Measurements from ENCODE around the gene PAF1. TPM values are rescaled to one million over a fixed set of nuclear protein-coding genes. Genes with fewer than 3 reads are reported as not detected.

Gene PAF1
- total and polyA plus RNA-seq, 2 of the 13 experiments (the other 11 are each of a cell fraction or from before 2014, with no cell fraction given) = 30.2 to 31.1 TPM

DNA sequence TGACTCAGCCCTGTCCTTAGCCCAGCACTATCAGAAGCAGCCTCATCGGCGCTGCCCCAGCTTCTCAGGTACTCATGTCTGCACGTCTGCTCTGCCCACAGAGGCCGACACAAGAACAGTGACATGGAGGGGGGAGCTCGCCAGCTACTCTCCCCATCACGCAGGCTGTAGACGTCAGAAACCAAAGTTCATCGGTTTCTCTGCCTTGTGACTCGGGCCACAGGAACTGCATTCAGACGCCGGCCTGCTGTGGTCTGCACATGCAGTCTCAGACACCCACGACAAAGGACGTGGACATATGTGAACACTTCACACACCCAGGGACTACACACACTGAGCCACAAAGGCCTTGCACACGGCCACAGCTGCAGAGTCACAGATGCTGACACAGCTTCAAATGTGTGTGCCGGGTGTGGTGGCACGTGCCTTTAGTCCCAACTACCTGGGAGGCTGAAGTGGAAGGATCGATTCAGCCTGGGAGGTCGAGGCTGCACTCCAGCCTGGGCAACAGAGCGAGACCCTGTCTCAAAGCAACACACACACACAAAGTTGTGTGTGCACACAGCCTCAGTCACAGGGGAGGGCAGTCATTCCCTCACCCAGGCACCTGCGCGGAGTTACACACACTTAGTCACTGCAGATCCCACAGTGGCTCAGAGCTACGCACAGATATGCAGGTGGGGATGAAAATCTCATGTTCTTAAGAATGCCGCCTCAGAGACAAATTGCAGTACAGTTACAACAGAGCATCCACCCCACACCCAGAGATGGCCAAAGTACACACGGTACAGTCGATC is 10.8 kb upstream of the PAF1 start (continued):
- TF ChIP-seq, protein P1, sequence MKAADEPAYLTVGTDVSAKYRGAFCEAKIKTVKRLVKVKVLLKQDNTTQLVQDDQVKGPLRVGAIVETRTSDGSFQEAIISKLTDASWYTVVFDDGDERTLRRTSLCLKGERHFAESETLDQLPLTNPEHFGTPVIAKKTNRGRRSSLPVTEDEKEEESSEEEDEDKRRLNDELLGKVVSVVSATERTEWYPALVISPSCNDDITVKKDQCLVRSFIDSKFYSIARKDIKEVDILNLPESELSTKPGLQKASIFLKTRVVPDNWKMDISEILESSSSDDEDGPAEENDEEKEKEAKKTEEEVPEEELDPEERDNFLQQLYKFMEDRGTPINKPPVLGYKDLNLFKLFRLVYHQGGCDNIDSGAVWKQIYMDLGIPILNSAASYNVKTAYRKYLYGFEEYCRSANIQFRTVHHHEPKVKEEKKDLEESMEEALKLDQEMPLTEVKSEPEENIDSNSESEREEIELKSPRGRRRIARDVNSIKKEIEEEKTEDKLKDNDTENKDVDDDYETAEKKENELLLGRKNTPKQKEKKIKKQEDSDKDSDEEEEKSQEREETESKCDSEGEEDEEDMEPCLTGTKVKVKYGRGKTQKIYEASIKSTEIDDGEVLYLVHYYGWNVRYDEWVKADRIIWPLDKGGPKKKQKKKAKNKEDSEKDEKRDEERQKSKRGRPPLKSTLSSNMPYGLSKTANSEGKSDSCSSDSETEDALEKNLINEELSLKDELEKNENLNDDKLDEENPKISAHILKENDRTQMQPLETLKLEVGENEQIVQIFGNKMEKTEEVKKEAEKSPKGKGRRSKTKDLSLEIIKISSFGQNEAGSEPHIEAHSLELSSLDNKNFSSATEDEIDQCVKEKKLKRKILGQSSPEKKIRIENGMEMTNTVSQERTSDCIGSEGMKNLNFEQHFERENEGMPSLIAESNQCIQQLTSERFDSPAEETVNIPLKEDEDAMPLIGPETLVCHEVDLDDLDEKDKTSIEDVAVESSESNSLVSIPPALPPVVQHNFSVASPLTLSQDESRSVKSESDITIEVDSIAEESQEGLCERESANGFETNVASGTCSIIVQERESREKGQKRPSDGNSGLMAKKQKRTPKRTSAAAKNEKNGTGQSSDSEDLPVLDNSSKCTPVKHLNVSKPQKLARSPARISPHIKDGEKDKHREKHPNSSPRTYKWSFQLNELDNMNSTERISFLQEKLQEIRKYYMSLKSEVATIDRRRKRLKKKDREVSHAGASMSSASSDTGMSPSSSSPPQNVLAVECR (CRISPR knock-in tag; IDR thresholded peaks at IDR 0.05; ENCODE audit: borderline replicate concordance) = peak; percentile 73
- TF ChIP-seq REL (CRISPR knock-in tag; conservative IDR thresholded peaks at IDR 0.05) (no peak), U2AF2 (IDR thresholded peaks at IDR 0.05; ENCODE audit: low read depth, low read length) (no peak), YEATS4 (CRISPR knock-in tag; IDR thresholded peaks at IDR 0.05; ENCODE audit: borderline replicate concordance) (0 out of 2 replicates have a peak, but pooled peaks have one; percentile 11), ZNF616 (CRISPR knock-in tag; IDR thresholded peaks at IDR 0.05; ENCODE audit: low read depth) (peak; percentile 67; the same call in 1 of the 2 replicates), ERF (CRISPR knock-in tag; IDR thresholded peaks at IDR 0.05) (peak; percentile 56), KMT2A (CRISPR knock-in tag; IDR thresholded peaks at IDR 0.05) (peak; percentile 62; the same call in 1 of the 2 replicates), SP4 (CRISPR knock-in tag; IDR thresholded peaks at IDR 0.05) (peak; percentile 67; the same call in 1 of the 2 replicates), EHMT2 (IDR thresholded peaks at IDR 0.05; ENCODE audit: borderline replicate concordance, low read depth, low read length) (no peak), TCF12 (IDR thresholded peaks at IDR 0.05) (no peak), TCF12 (CRISPR knock-in tag; IDR thresholded peaks at IDR 0.05) (no peak), ZNF496 (CRISPR knock-in tag; IDR thresholded peaks at IDR 0.05; ENCODE audit: insufficient replicate concordance) (no peak), KLF15 (CRISPR knock-in tag; IDR thresholded peaks at IDR 0.05; ENCODE audit: borderline replicate concordance) (no peak), RARA (CRISPR knock-in tag; IDR thresholded peaks at IDR 0.05) (peak; percentile 86), SNAPC4 (CRISPR knock-in tag; IDR thresholded peaks at IDR 0.05) (peak; percentile 79; the same call in 1 of the 2 replicates), ARHGAP35 (CRISPR knock-in tag; IDR thresholded peaks at IDR 0.05; ENCODE audit: borderline replicate concordance) (no peak), MTF1 (CRISPR knock-in tag; IDR thresholded peaks at IDR 0.05) (no peak)
- TF ChIP-seq, protein P2, sequence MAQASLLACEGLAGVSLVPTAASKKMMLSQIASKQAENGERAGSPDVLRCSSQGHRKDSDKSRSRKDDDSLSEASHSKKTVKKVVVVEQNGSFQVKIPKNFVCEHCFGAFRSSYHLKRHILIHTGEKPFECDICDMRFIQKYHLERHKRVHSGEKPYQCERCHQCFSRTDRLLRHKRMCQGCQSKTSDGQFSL (CRISPR knock-in tag; IDR thresholded peaks at IDR 0.05) = peak; percentile 70

Measured in HepG2 (cell line).